Smooth muscle cell (in vitro differentiated cells): ENCODE results near the gene PABPN1. TPM values are rescaled to one million over a fixed set of nuclear protein-coding genes. Genes with fewer than 3 reads are reported as not detected.

Experiments
- DNase-seq: peaks from one replicate; lab custom pipeline; 2025; ENCODE audit not compliant: unreplicated experiment; lab: John Stamatoyannopoulos, UW
- H2AFZ ChIP-seq: fragments of 200-600 bp; sonication (generic); 2 replicates; pipeline ENCODE4 v1.6.0; 2016; ENCODE audit warnings: antibody characterized with exemption, low read depth, mild to moderate bottlenecking
- H3F3A ChIP-seq: fragments of 200-600 bp; sonication (generic); 2 replicates; pipeline ENCODE4 v1.6.0; 2017; ENCODE audit warnings: antibody characterized with exemption, low read depth
- H3K27ac ChIP-seq: fragments of 200-600 bp; sonication (generic); 2 replicates; pipeline ENCODE4 v1.5.1; 2016; ENCODE audit warnings: low read depth, mild to moderate bottlenecking
- H3K27me3 ChIP-seq: fragments of 200-600 bp; sonication (generic); 2 replicates; pipeline ENCODE4 v1.6.1; 2016; ENCODE audit warnings: low read depth, mild to moderate bottlenecking
- H3K36me3 ChIP-seq: fragments of 200-600 bp; sonication (generic); 2 replicates; pipeline ENCODE4 v1.5.1; 2016; ENCODE audit warnings: low read depth
- H3K4me1 ChIP-seq: fragments of 200-600 bp; sonication (generic); 2 replicates; pipeline ENCODE4 v1.5.1; 2016; ENCODE audit warnings: low read depth
- H3K4me2 ChIP-seq: fragments of 200-600 bp; sonication (generic); 2 replicates; pipeline ENCODE4 v1.6.0; 2016; ENCODE audit warnings: mild to moderate bottlenecking
- H3K4me3 ChIP-seq: fragments of 200-600 bp; sonication (generic); 2 replicates; pipeline ENCODE4 v1.5.1; 2016; ENCODE audit warnings: mild to moderate bottlenecking
- H3K79me2 ChIP-seq: fragments of 200-600 bp; sonication (generic); 2 replicates; pipeline ENCODE4 v1.6.0; 2016; ENCODE audit warnings: low read depth, mild to moderate bottlenecking
- H3K9ac ChIP-seq: fragments of 200-600 bp; sonication (generic); 2 replicates; pipeline ENCODE4 v1.6.0; 2016; ENCODE audit warnings: low read depth
- H3K9me3 ChIP-seq: fragments of 200-600 bp; sonication (generic); replicated peaks from 2 replicates; pipeline ENCODE4 v1.5.1; 2016; ENCODE audit warnings: low read depth
- H4K20me1 ChIP-seq: fragments of 200-600 bp; sonication (generic); 2 replicates; pipeline ENCODE4 v1.6.0; 2016; ENCODE audit warnings: low read depth
- CTCF ChIP-seq: fragments of 200-600 bp; sonication (generic); IDR thresholded peaks from 2 replicates; pipeline ENCODE4 v1.5.1; 2017; ENCODE audit warnings: borderline replicate concordance, mild to moderate bottlenecking, antibody characterized with exemption; ENCODE audit not compliant: insufficient read depth, poor library complexity, severe bottlenecking
- WGBS: methylation state at CpG from one replicate; pipeline ENCODE4 v1.1.7; 2016; ENCODE audit warnings: low lambda C conversion rate; 5-methylcytosine and 5-hydroxymethylcytosine counted together
- polyA plus RNA-seq: library from polyadenylated mRNA; unstranded; fragments of >200 nt; fragmentation: Nextera tagmentation; extraction: Ambion mirVana; gene quantifications from 2 replicates; pipeline ENCODE4 v1.2.1, GENCODE V29; 2016
- total RNA-seq: library from RNA; depleted of rRNA; stranded (reverse); fragments of >200 nt; gene quantifications from 2 replicates; pipeline ENCODE4 v1.2.3, GENCODE V29; 2014

PABPN1 gene
- total and polyA plus RNA-seq, 2 experiments from 2014 or later: 48.3 to 139 TPM

GRCh38 chr14:23346693-23347405 is 25.6 kb downstream of the PABPN1 start:
- no peak overlapping the region for H3K27ac ChIP-seq
- H3K27me3 ChIP-seq: no peaks in the 10 kb centered on the region
- H3K9me3 ChIP-seq: no peaks in the 10 kb centered on the region
- no peak overlapping the region for H2AFZ ChIP-seq
- H3K9ac ChIP-seq: no peak overlapping the region
- no peak for DNase-seq
- no peaks in the 10 kb centered on the region for H3K36me3 ChIP-seq
- no peak for TF ChIP-seq CTCF
- H4K20me1 ChIP-seq: peaks cover 6% of the 10 kb centered on the region
- H3K4me3 ChIP-seq: no peak overlapping the region
- H3K4me2 ChIP-seq: no peak overlapping the region
- no peaks in the 10 kb centered on the region for H3F3A ChIP-seq
- H3K4me1 ChIP-seq: no peaks in the 10 kb centered on the region
- no peaks in the 10 kb centered on the region for H3K79me2 ChIP-seq
- 90% methylated on average over 26 of the region's 27 CpGs for WGBS

DNA sequence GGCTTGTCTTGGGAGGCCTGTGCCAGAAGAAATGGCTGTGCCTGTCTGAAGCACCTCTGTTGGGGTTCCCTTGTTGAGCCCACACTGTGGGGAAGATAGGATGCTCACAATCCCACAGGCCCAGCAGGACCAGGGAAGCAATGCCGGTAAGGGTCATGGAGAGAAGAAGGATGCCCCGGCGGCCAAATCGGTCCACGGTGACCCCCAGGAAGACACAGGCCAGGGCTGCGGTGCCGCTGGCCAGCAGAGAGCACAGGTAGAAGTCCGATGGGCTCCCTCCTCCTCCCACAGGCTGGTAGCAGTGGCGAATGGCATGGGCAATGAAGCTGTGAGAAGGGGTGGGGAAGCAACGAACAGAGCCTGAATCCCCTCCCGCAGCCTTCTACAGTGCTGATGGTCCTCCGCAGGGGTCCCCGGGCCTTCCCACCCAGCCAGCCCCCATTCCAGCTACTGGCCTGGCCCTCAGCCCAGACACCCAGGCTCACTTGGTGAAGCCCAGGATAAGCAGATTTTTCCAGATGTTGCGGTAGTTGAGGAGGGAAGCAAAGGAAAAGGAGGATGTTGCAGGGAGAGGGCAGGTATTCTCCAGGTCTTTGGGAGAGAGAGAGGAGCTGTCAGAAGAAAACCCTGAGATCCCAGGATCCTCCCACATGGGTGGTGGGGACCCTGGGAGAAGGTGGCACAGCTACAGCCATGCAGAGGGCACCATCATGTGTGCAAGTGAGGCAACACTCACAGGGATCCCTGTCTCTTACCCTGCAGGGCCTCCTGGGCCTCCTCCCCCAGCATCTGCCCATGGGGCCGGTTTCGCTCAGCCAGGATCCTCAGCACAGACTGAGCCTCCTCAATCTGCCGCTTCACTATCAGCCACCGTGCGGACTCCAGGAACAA is 26.4 kb downstream of the PABPN1 start:
- Histone ChIP-seq H3K36me3 (no peaks in the 10 kb centered on the region), H3K4me1 (no peaks in the 10 kb centered on the region), H3K27me3 (no peaks in the 10 kb centered on the region), H3F3A (no peaks in the 10 kb centered on the region), H3K9me3 (no peaks in the 10 kb centered on the region), H3K4me2 (no peak overlapping the region), H3K9ac (no peak overlapping the region), H2AFZ (no peak overlapping the region), H3K27ac (no peak overlapping the region), H3K79me2 (no peaks in the 10 kb centered on the region), H3K4me3 (no peak overlapping the region), H4K20me1 (peaks cover 6% of the 10 kb centered on the region)
- 95% methylated on average over 19 of the region's 19 CpGs for WGBS
- DNase-seq: no peak
- TF ChIP-seq CTCF: no peak

GRCh38 chr14:23348297-23348655 is 27.0 kb downstream of the PABPN1 start:
- no peak overlapping the region for H2AFZ ChIP-seq
- H3K27ac ChIP-seq: no peak overlapping the region
- H3K79me2 ChIP-seq: no peaks in the 10 kb centered on the region
- DNase-seq: no peak
- TF ChIP-seq CTCF: no peak
- H4K20me1 ChIP-seq: peaks cover 6% of the 10 kb centered on the region
- H3K4me3 ChIP-seq: no peak overlapping the region
- H3K9ac ChIP-seq: no peak overlapping the region
- H3K4me2 ChIP-seq: no peak overlapping the region
- peaks cover 4% of the 10 kb centered on the region for H3K4me1 ChIP-seq
- no peaks in the 10 kb centered on the region for H3K36me3 ChIP-seq
- no peaks in the 10 kb centered on the region for H3K9me3 ChIP-seq
- H3K27me3 ChIP-seq: no peaks in the 10 kb centered on the region
- peaks cover 3% of the 10 kb centered on the region for H3F3A ChIP-seq
- 100% methylated on average over 5 of the region's 6 CpGs for WGBS
